Erythroblast (primary cell): Measurements from ENCODE around the gene MAP3K20.

Source experiments
- GATA1 ChIP-seq: IDR thresholded peaks from 2 replicates; pipeline ENCODE4 v1.6.1; 2011; ENCODE audit warnings: low read depth, mild to moderate bottlenecking, control low read depth, low read length, moderate library complexity
- POLR2A ChIP-seq: IDR thresholded peaks from 2 replicates; pipeline ENCODE4 v1.6.1; 2011; ENCODE audit warnings: mild to moderate bottlenecking, low read length

GRCh38 chr2:173134703-173135102, 59.1 kb downstream of the MAP3K20 start:
- TF ChIP-seq GATA1 = no peak
- no peak for TF ChIP-seq POLR2A
